CD14-positive monocyte (primary cell): ENCODE data around the gene LEMD1. TPM values are rescaled to one million over a fixed set of nuclear protein-coding genes. Genes with fewer than 3 reads are reported as not detected.
A peak's percentile ranks its signal among the peaks of the same experiment; 100 is the strongest.

Experiments
- DNase-seq, 3 donors: peaks; one replicate each; pipeline ENCODE4 v3.0.0-alpha.2; 2011 to 2022
- H2AFZ ChIP-seq: 2 replicates; pipeline ENCODE4 v1.6.0; 2012; ENCODE audit warnings: mild to moderate bottlenecking, low read depth, low read length, inconsistent platforms; ENCODE audit not compliant: insufficient read depth, poor library complexity, severe bottlenecking
- H3K27ac ChIP-seq, 2 donors: 1 replicate in 1 of 2; 2 replicates in 1 of 2; pipeline ENCODE4 v1.5.1; 2012 to 2013; ENCODE audit warnings: low read length in 2 of 2, control low read depth in 1 of 2, inconsistent platforms in 1 of 2, low read depth in 1 of 2, mild to moderate bottlenecking in 1 of 2
- H3K27me3 ChIP-seq, 2 donors: one replicate each; pipeline versions ENCODE4 v1.6.0 to v1.6.1; 2011 to 2013; ENCODE audit warnings: low read length in 2 of 2; ENCODE audit not compliant: control insufficient read depth in 2 of 2, insufficient read depth in 2 of 2
- H3K36me3 ChIP-seq, 2 donors: replicated peaks in 1 of 2; 1 replicate in 1 of 2; 2 replicates in 1 of 2; pipeline versions ENCODE4 v1.5.1 to v1.6.1; 2012 to 2013; ENCODE audit warnings: low read length in 2 of 2, control low read depth in 1 of 2, inconsistent platforms in 1 of 2, mild to moderate bottlenecking in 1 of 2; ENCODE audit not compliant: insufficient read depth in 2 of 2, control insufficient read depth in 1 of 2
- H3K4me1 ChIP-seq, 2 donors: 1 replicate in 1 of 2; 2 replicates in 1 of 2; pipeline versions ENCODE4 v1.5.1 to v1.6.1; 2012 to 2013; ENCODE audit warnings: low read length in 2 of 2, control low read depth in 1 of 2, inconsistent platforms in 1 of 2, mild to moderate bottlenecking in 1 of 2, moderate library complexity in 1 of 2; ENCODE audit not compliant: insufficient read depth in 2 of 2, control insufficient read depth in 1 of 2
- H3K4me2 ChIP-seq: replicated peaks from 2 replicates; pipeline ENCODE3; 2012; ENCODE audit warnings: low read length, moderate library complexity, mild to moderate bottlenecking; ENCODE audit not compliant: poor library complexity, severe bottlenecking; ENCODE audit errors: extremely low read depth
- H3K4me3 ChIP-seq, 3 experiments: fragments of 200-600 bp in 1 of 3; sonication (generic) in 1 of 3; replicated peaks in 1 of 3; 1 replicate in 2 of 3; 2 replicates in 1 of 3; pipeline ENCODE4 v1.5.1; 2011 to 2013; ENCODE audit warnings: low read length in 3 of 3, mild to moderate bottlenecking in 3 of 3, control low read depth in 2 of 3, low read depth in 2 of 3, inconsistent platforms in 1 of 3, moderate library complexity in 1 of 3
- H3K79me2 ChIP-seq: 2 replicates; pipeline ENCODE4 v1.6.0; 2012; ENCODE audit warnings: mild to moderate bottlenecking, control low read depth, inconsistent platforms, low read length, moderate library complexity; ENCODE audit not compliant: insufficient read depth
- H3K9ac ChIP-seq: 2 replicates; pipeline ENCODE4 v1.6.0; 2017; ENCODE audit warnings: low read length, mild to moderate bottlenecking; ENCODE audit not compliant: insufficient read depth, poor library complexity, severe bottlenecking
- H3K9me3 ChIP-seq, 2 donors: replicated peaks in 1 of 2; 1 replicate in 1 of 2; 2 replicates in 1 of 2; pipeline versions ENCODE4 v1.5.1 to v1.6.1; 2012 to 2013; ENCODE audit warnings: low read length in 2 of 2, control low read depth in 1 of 2; ENCODE audit not compliant: control insufficient read depth in 1 of 2, insufficient read depth in 1 of 2
- H4K20me1 ChIP-seq: 2 replicates; pipeline ENCODE4 v1.6.0; 2012; ENCODE audit warnings: mild to moderate bottlenecking, low read length, control low read depth, moderate library complexity; ENCODE audit not compliant: insufficient read depth
- H3K27ac Mint-ChIP-seq, 7 donors: one replicate each; pipeline ENCODE4 v1.8.0; 2020; ENCODE audit warnings: mild to moderate bottlenecking in 7 of 7, mixed read lengths in 7 of 7, moderate library complexity in 6 of 7, inconsistent platforms in 2 of 7
- H3K27me3 Mint-ChIP-seq, 3 donors: one replicate each; pipeline ENCODE4 v1.8.0; 2021 to 2022; ENCODE audit warnings: low read depth in 3 of 3, mild to moderate bottlenecking in 3 of 3, mixed read lengths in 3 of 3, moderate library complexity in 3 of 3, inconsistent platforms in 1 of 3
- H3K36me3 Mint-ChIP-seq, 2 donors: one replicate each; pipeline ENCODE4 v1.8.0; 2020; ENCODE audit warnings: mixed read lengths in 2 of 2, inconsistent platforms in 1 of 2, mild to moderate bottlenecking in 1 of 2
- H3K4me1 Mint-ChIP-seq: one replicate; pipeline ENCODE4 v1.8.0; 2020; ENCODE audit warnings: mild to moderate bottlenecking, mixed read lengths
- H3K4me3 Mint-ChIP-seq, 2 donors: one replicate each; pipeline ENCODE4 v1.8.0; 2020; ENCODE audit warnings: mild to moderate bottlenecking in 2 of 2, mixed read lengths in 2 of 2, moderate library complexity in 1 of 2
- H3K9me3 Mint-ChIP-seq, 7 donors: one replicate each; pipeline ENCODE4 v1.8.0; 2020 to 2022; ENCODE audit warnings: mixed read lengths in 7 of 7, mild to moderate bottlenecking in 6 of 7, moderate library complexity in 6 of 7, inconsistent platforms in 2 of 7
- WGBS: methylation state at CpG from one replicate; pipeline ENCODE4 v1.1.5; 2013; ENCODE audit warnings: missing lambda C conversion rate; ENCODE audit not compliant: insufficient coverage; 5-methylcytosine and 5-hydroxymethylcytosine counted together
- intact Hi-C, 2 donors: fragments of 100-400 bp; cut with micrococcal nuclease; formaldehyde crosslinking; loops; one replicate each; pipeline versions ENCODE4 v1.15.0 to v1.15.1; 2023
- polyA plus RNA-seq, 3 donors: library from polyadenylated mRNA; depleted of rRNA in 1 of 3; unstranded in 2 of 3; stranded (reverse) in 1 of 3; fragments of 300-500 nt in 2 of 3; fragments of >200 nt in 1 of 3; fragmentation: Illumina TruSeq in 2 of 3; gene quantifications; 1 replicate in 2 of 3; 2 replicates in 1 of 3; pipeline ENCODE4 v1.2.3, GENCODE V29; 2012 to 2021
- TF ChIP-seq, protein P1 (sequence below): fragments of 200-600 bp; IDR thresholded peaks from one replicate; pipeline ENCODE4 v1.8.0; 2022; ENCODE audit warnings: antibody characterized with exemption, mild to moderate bottlenecking

The LEMD1 gene
- polyA plus RNA-seq, 3 donors, result not detected

DNA sequence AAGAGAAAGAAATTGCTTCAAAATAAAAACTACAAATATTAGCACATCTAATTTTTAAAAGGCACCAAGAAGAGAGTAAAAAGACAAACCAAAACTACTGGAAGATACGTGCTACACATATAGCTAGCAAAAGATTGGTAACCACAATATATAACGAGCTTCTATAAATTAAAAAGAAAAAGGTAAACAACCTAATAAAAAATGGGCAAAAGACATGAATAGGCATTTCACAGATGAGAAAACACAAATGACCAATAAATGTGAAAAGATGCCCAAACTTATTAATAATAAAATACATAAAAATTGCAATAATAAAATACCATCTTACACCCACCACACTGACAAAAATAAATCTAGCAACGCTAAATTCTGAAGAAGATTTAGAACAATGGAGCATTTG is 26.2 kb downstream of the LEMD1 start:
- Histone ChIP-seq H3K9me3 (no peaks in the 10 kb centered on the region), H3K27ac (no peak overlapping the region), H3K79me2 (no peaks in the 10 kb centered on the region), H2AFZ (no peak overlapping the region), H3K4me3 (no peak overlapping the region), H3K4me2 (no peak overlapping the region), H3K36me3 (no peaks in the 10 kb centered on the region), H3K27me3 (peaks cover 9 to 18% of the 10 kb centered on the region in 2 donors), H3K9ac (no peak overlapping the region), H4K20me1 (no peaks in the 10 kb centered on the region), H3K4me1 (no peaks in the 10 kb centered on the region)
- no CpG with 5 or more reads among the region's 3 CpGs for WGBS
- peak overlapping the region in 1 of 2 donors; percentile 58 for H3K4me3 Mint-ChIP-seq
- H3K27me3 Mint-ChIP-seq, result peaks cover 13 to 41% (median 28%) of the 10 kb centered on the region in 3 donors
- intact Hi-C loops, result no loop called here
- H3K9me3 Mint-ChIP-seq, result peaks cover 0 to 6% (median 2%) of the 10 kb centered on the region in 7 donors
- no peak for DNase-seq
- no peaks in the 10 kb centered on the region for H3K36me3 Mint-ChIP-seq
- H3K4me1 Mint-ChIP-seq, result no peaks in the 10 kb centered on the region
- TF ChIP-seq, protein P1, sequence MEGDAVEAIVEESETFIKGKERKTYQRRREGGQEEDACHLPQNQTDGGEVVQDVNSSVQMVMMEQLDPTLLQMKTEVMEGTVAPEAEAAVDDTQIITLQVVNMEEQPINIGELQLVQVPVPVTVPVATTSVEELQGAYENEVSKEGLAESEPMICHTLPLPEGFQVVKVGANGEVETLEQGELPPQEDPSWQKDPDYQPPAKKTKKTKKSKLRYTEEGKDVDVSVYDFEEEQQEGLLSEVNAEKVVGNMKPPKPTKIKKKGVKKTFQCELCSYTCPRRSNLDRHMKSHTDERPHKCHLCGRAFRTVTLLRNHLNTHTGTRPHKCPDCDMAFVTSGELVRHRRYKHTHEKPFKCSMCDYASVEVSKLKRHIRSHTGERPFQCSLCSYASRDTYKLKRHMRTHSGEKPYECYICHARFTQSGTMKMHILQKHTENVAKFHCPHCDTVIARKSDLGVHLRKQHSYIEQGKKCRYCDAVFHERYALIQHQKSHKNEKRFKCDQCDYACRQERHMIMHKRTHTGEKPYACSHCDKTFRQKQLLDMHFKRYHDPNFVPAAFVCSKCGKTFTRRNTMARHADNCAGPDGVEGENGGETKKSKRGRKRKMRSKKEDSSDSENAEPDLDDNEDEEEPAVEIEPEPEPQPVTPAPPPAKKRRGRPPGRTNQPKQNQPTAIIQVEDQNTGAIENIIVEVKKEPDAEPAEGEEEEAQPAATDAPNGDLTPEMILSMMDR, result no peak
- H3K27ac Mint-ChIP-seq, result no peak overlapping the region

DNA sequence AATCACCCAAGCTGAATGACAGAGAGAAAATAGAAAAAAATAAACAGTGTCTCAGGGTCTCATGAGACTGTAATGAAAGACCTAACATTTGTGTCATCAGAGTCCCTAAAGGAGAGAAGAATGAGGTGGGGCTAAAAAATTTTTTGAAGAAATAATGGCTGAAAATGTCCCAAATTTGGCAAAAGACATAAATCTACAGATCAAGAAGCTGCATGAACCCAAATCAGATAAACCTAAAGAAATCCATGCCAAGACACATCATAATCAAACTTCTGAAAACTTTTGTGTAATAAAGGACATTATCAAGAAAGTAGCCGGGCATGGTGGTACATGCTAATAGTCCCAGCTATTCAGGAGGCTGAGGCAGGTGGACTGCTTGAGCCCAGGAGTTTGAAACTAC is 29.2 kb downstream of the LEMD1 start:
- DNase-seq, result no peak
- peaks cover 0 to 6% (median 2%) of the 10 kb centered on the region in 7 donors for H3K9me3 Mint-ChIP-seq
- no peaks in the 10 kb centered on the region for H3K79me2 ChIP-seq
- intact Hi-C loops, result no loop called here
- H3K4me2 ChIP-seq, result no peak overlapping the region
- TF ChIP-seq, protein P1, result no peak
- H3K27ac ChIP-seq, result no peak overlapping the region
- no peaks in the 10 kb centered on the region for H3K4me1 ChIP-seq
- H2AFZ ChIP-seq, result no peak overlapping the region
- no peaks in the 10 kb centered on the region for H4K20me1 ChIP-seq
- H3K36me3 ChIP-seq, result no peaks in the 10 kb centered on the region
- no peak overlapping the region for H3K27ac Mint-ChIP-seq
- no peak overlapping the region for H3K4me3 ChIP-seq
- peaks cover 22 to 44% (median 29%) of the 10 kb centered on the region in 3 donors for H3K27me3 Mint-ChIP-seq
- H3K4me3 Mint-ChIP-seq, result peak overlapping the region in 1 of 2 donors; percentile 5
- no peaks in the 10 kb centered on the region for H3K36me3 Mint-ChIP-seq
- H3K27me3 ChIP-seq, result peaks cover 6 to 19% of the 10 kb centered on the region in 2 donors
- no CpG with 5 or more reads among the region's 1 CpG for WGBS
- H3K9me3 ChIP-seq, result no peaks in the 10 kb centered on the region
- no peaks in the 10 kb centered on the region for H3K4me1 Mint-ChIP-seq
- no peak overlapping the region for H3K9ac ChIP-seq
